Peyer's patch (tissue), 4 donors: ENCODE measurements around the gene POGLUT2.

Source experiments
- CTCF ChIP-seq, 6 experiments: fragments of 450-650 bp in 4 of 6; fragments of 200-600 bp in 2 of 6; sonication (generic) in 1 of 6; IDR thresholded peaks; one replicate each; pipeline ENCODE4 v1.5.1; 2017 to 2019; ENCODE audit warnings: antibody characterized with exemption in 6 of 6, mild to moderate bottlenecking in 3 of 6, moderate library complexity in 1 of 6
- POLR2A ChIP-seq, 2 donors: fragments of 450-650 bp; IDR thresholded peaks; one replicate each; pipeline ENCODE4 v1.5.1; 2017; ENCODE audit warnings: antibody characterized with exemption in 2 of 2, mild to moderate bottlenecking in 2 of 2, moderate library complexity in 2 of 2

DNA sequence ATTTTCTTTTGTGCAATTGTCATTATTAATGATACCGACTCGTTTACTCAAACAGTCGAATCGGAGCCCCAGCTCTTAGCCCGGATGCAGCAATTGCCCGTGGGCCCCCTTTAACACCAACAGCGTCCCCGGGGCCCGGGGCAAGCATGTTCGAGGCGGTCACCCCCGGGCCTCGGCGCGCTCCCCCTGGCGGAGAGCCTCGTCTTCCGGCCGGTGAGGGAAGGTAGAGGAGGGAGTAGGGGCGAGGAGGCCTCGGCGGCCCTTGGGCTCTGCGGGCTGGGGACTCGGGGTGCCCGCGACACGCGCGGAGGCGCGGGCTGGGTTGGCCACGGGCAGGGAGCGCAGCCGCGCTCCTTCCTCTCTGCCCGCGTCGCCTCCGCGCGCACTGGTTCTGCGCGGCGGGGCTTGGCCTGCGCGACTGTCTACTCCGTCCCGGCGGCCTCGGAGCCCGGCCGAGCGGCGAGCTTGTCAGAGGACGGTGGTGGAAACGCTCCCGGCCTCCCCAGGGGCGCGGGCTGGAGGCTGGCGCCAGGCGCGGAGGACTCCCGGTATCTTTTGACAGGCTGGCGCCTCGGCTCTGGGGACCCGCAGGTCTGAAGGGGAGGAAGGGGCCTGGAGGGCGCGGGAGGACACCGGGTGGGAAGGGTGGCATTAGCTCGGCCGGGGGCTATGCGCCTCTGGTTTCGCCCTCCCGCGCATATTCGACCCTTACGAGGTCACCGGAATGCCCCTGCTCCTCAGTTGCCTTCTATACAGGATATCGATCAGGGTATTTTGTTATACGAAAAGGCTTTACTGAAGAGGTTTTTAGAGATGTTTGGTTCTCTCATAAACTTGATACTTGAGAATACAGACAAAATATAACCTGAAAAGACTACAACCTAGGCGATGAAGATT, 1.6 kb upstream of the POGLUT2 start:
- TF ChIP-seq CTCF (IDR thresholded peaks at IDR 0.05) = peak; percentile 13 to 81 (median 74)
- no peak for TF ChIP-seq POLR2A (IDR thresholded peaks at IDR 0.05)
